Hematopoietic multipotent progenitor cell (in vitro differentiated cells): ENCODE data around the gene ME3. TPM values are rescaled to one million over a fixed set of nuclear protein-coding genes. Genes with fewer than 3 reads are reported as not detected.
"Not testable (repeated sequence)": the region's sequence is repeated elsewhere in the genome, so short reads cannot be mapped to it uniquely, and the experiment has no call there.

Experiments used
- DNase-seq, 3 donors: peaks; one replicate each; pipeline ENCODE4 v3.0.0-alpha.2; 2011 to 2015; ENCODE audit warnings: low read depth in 2 of 3, low spot score in 2 of 3
- total RNA-seq: library from RNA; depleted of rRNA; stranded (reverse); fragments of >200 nt; gene quantifications from one replicate; pipeline ENCODE4 v1.2.3, GENCODE V29; 2012

ME3 gene
- total RNA-seq, 1 donor, result 131 TPM

GRCh38 chr11:86569109-86569508 is 103.3 kb downstream of the ME3 start:
- no peak for DNase-seq

GRCh38 chr11:86565801-86566312 is 106.6 kb downstream of the ME3 start:
- no peak for DNase-seq

GRCh38 chr11:86565388-86565787 is 107.0 kb downstream of the ME3 start:
- no peak for DNase-seq

- DNase-seq, result not testable (repeated sequence)
Measured at GRCh38 chr11:86562842-86563241, 109.6 kb downstream of the ME3 start.

- no peak for DNase-seq
Measured at GRCh38 chr11:86559311-86559945, 113.0 kb downstream of the ME3 start.

- DNase-seq, result no peak
Measured at GRCh38 chr11:86558841-86559240, 113.6 kb downstream of the ME3 start.

GRCh38 chr11:86558207-86558606 is 114.2 kb downstream of the ME3 start:
- DNase-seq, result no peak

GRCh38 chr11:86555866-86556265 is 116.5 kb downstream of the ME3 start:
- DNase-seq, result no peak

GRCh38 chr11:86555401-86555800 is 117.0 kb downstream of the ME3 start:
- no peak for DNase-seq

- no peak for DNase-seq
Measured at GRCh38 chr11:86553265-86553664, 119.2 kb downstream of the ME3 start.

- peak in 1 of 3 donors; percentile 44 for DNase-seq
Measured at GRCh38 chr11:86551288-86552092, 120.9 kb downstream of the ME3 start.

GRCh38 chr11:86550757-86551156 is 121.7 kb downstream of the ME3 start:
- no peak for DNase-seq

GRCh38 chr11:86548271-86548917 is 124.0 kb downstream of the ME3 start:
- no peak for DNase-seq

GRCh38 chr11:86547727-86548126 is 124.7 kb downstream of the ME3 start:
- no peak for DNase-seq

GRCh38 chr11:86541299-86541698 is 131.1 kb downstream of the ME3 start:
- DNase-seq, result not testable (repeated sequence)

- DNase-seq, result no peak
Measured at GRCh38 chr11:86538223-86538548, 134.2 kb downstream of the ME3 start.

- DNase-seq, result peak in 2 of 3 donors; percentile 0 to 15
Measured at GRCh38 chr11:86537541-86538222, 134.7 kb downstream of the ME3 start.

- DNase-seq, result no peak
Measured at GRCh38 chr11:86535773-86536172, 136.6 kb downstream of the ME3 start.

- no peak for DNase-seq
Measured at GRCh38 chr11:86524620-86525352, 147.6 kb downstream of the ME3 start.
